Stomach (tissue), 9 donors: ENCODE results near the gene USP32. TPM values are rescaled to one million over a fixed set of nuclear protein-coding genes. Genes with fewer than 3 reads are reported as not detected.

Experiments
- DNase-seq, 2 donors: peaks; one replicate each; pipeline versions ENCODE4 v3.0.0 to v3.0.0-alpha.2; 2013 to 2019
- H3K27ac ChIP-seq, 5 donors: fragments of 200-600 bp in 4 of 5; sonication (generic) in 4 of 5; one replicate each; pipeline ENCODE4 v1.5.1; 2013 to 2019; ENCODE audit warnings: mild to moderate bottlenecking in 1 of 5, moderate library complexity in 1 of 5
- H3K27me3 ChIP-seq, 3 donors: fragments of 200-600 bp; sonication (generic); one replicate each; pipeline ENCODE4 v1.5.1; 2017 to 2019; ENCODE audit warnings: mixed run types in 1 of 3
- H3K36me3 ChIP-seq, 4 donors: fragments of 200-600 bp; sonication (generic); 1 replicate in 3 of 4; 2 replicates in 1 of 4; pipeline ENCODE4 v1.5.1; 2016 to 2019
- H3K4me1 ChIP-seq, 4 donors: fragments of 200-600 bp; sonication (generic); one replicate each; pipeline ENCODE4 v1.5.1; 2016 to 2019
- H3K4me3 ChIP-seq, 4 donors: fragments of 200-600 bp; sonication (generic) in 3 of 4; one replicate each; pipeline ENCODE4 v1.5.1; 2016 to 2019; ENCODE audit warnings: mild to moderate bottlenecking in 1 of 4
- H3K9me3 ChIP-seq, 4 donors: fragments of 200-600 bp; sonication (generic); one replicate each; pipeline ENCODE4 v1.5.1; 2016 to 2019
- CTCF ChIP-seq, 7 experiments: fragments of 450-650 bp in 4 of 7; fragments of 200-600 bp in 3 of 7; sonication (generic) in 3 of 7; IDR thresholded peaks; one replicate each; pipeline ENCODE4 v1.5.1; 2016 to 2019; ENCODE audit warnings: antibody characterized with exemption in 7 of 7, control low read depth in 2 of 7, mild to moderate bottlenecking in 1 of 7
- EP300 ChIP-seq: sonication (generic); formaldehyde crosslinking; IDR thresholded peaks from one replicate; pipeline ENCODE4 v1.6.1; 2017; ENCODE audit warnings: antibody characterized with exemption
- POLR2A ChIP-seq, 4 donors: fragments of 450-650 bp; IDR thresholded peaks; one replicate each; pipeline ENCODE4 v1.6.1; 2016; ENCODE audit warnings: antibody characterized with exemption in 4 of 4, control low read depth in 2 of 4, mild to moderate bottlenecking in 1 of 4, moderate library complexity in 1 of 4
- POLR2AphosphoS5 ChIP-seq, 3 donors: sonication (generic); formaldehyde crosslinking; IDR thresholded peaks; one replicate each; pipeline ENCODE4 v1.6.1; 2016; ENCODE audit warnings: antibody characterized with exemption in 3 of 3
- WGBS, 5 donors: extraction: QIAGEN DNeasy Blood & Tissue Kit in 3 of 5; methylation state at CpG; one replicate each; pipeline versions ENCODE4 v1.1.5 to v1.1.7; 2013 to 2018; 5-methylcytosine and 5-hydroxymethylcytosine counted together
- intact Hi-C: fragments of 100-400 bp; cut with DNase I; formaldehyde crosslinking; loops from one replicate; pipeline ENCODE4 v1.15.1; 2023; ENCODE audit warnings: low total_unique reads
- polyA plus RNA-seq, 3 donors: library from polyadenylated mRNA; stranded (reverse); fragments of 200-250 nt; gene quantifications; one replicate each; pipeline ENCODE4 v1.2.3, GENCODE V29; 2013
- total RNA-seq, 5 donors: library from RNA; depleted of rRNA; stranded (reverse); fragments of >200 nt; gene quantifications; one replicate each; pipeline versions ENCODE4 v1.1.0 to v1.2.3, GENCODE V29; 2014 to 2016
- donor health status: healthy with polysubstance abuse.
- donor health status: Bipolar disorder and iron deficiency.
- donor health status: healthy.

The USP32 gene
- total and polyA plus RNA-seq, 8 donors, result 7.5 to 70.9 (median 16.0) TPM

- no peaks in the 10 kb centered on the region for H3K9me3 ChIP-seq
- no peak for DNase-seq
- intact Hi-C loops, result no loop called here
- no peaks in the 10 kb centered on the region for H3K27me3 ChIP-seq
- WGBS, 5 donors, result 90 to 93% (median 90%) methylated on average over 3 of the region's 3 CpGs
- H3K4me3 ChIP-seq, result no peak overlapping the region
- TF ChIP-seq EP300 (no peak), POLR2A (IDR thresholded peaks at IDR 0.05) (no peak), POLR2AphosphoS5 (IDR thresholded peaks at IDR 0.05) (no peak), CTCF (IDR thresholded peaks at IDR 0.05) (no peak)
- no peak overlapping the region for H3K27ac ChIP-seq
- H3K4me1 ChIP-seq, result peaks cover 0 to 61% (median 26%) of the 10 kb centered on the region in 4 donors
- peaks cover 0 to 12% (median 6%) of the 10 kb centered on the region in 4 donors for H3K36me3 ChIP-seq
Measured at GRCh38 chr17:60303406-60304099, 88.4 kb downstream of the USP32 start.

GRCh38 chr17:60301649-60302048 lies 90.3 kb downstream of the USP32 start:
- TF ChIP-seq POLR2A (IDR thresholded peaks at IDR 0.05) (no peak), CTCF (IDR thresholded peaks at IDR 0.05) (no peak), POLR2AphosphoS5 (IDR thresholded peaks at IDR 0.05) (no peak), EP300 (no peak)
- DNase-seq, result no peak
- Histone ChIP-seq H3K27ac (no peak overlapping the region), H3K4me1 (peaks cover 0 to 61% (median 31%) of the 10 kb centered on the region in 4 donors), H3K36me3 (peaks cover 0 to 7% (median 0%) of the 10 kb centered on the region in 4 donors), H3K27me3 (no peaks in the 10 kb centered on the region), H3K4me3 (no peak overlapping the region), H3K9me3 (no peaks in the 10 kb centered on the region)
- intact Hi-C loops, result no loop called here
- WGBS, 5 donors, result 85 to 96% (median 91%) methylated on average over 1 of the region's 1 CpG

GRCh38 chr17:60300949-60301348 lies 91.0 kb downstream of the USP32 start:
- Histone ChIP-seq H3K4me1 (peaks cover 0 to 57% (median 31%) of the 10 kb centered on the region in 4 donors), H3K27ac (no peak overlapping the region), H3K4me3 (no peak overlapping the region), H3K27me3 (no peaks in the 10 kb centered on the region), H3K9me3 (no peaks in the 10 kb centered on the region), H3K36me3 (peaks cover 0 to 7% (median 0%) of the 10 kb centered on the region in 4 donors)
- WGBS, 5 donors, result 47 to 65% (median 56%) methylated on average over 1 of the region's 1 CpG
- intact Hi-C loops, result no loop called here
- TF ChIP-seq CTCF (IDR thresholded peaks at IDR 0.05) (no peak), POLR2AphosphoS5 (IDR thresholded peaks at IDR 0.05) (no peak), EP300 (no peak), POLR2A (IDR thresholded peaks at IDR 0.05) (no peak)
- no peak for DNase-seq

GRCh38 chr17:60300011-60300410 lies 91.9 kb downstream of the USP32 start:
- Histone ChIP-seq H3K27me3 (no peaks in the 10 kb centered on the region), H3K4me3 (no peak overlapping the region), H3K36me3 (peaks cover 0 to 7% (median 0%) of the 10 kb centered on the region in 4 donors), H3K9me3 (no peaks in the 10 kb centered on the region), H3K4me1 (peaks cover 0 to 51% (median 27%) of the 10 kb centered on the region in 4 donors), H3K27ac (no peak overlapping the region)
- intact Hi-C loops, result no loop called here
- TF ChIP-seq POLR2A (IDR thresholded peaks at IDR 0.05) (no peak), POLR2AphosphoS5 (IDR thresholded peaks at IDR 0.05) (no peak), EP300 (no peak), CTCF (IDR thresholded peaks at IDR 0.05) (no peak)
- DNase-seq, result no peak
- WGBS, 5 donors, result 59 to 72% (median 64%) methylated on average over 2 of the region's 2 CpGs
